ENCODE results near the gene LRP2. TPM values are rescaled to one million over a fixed set of nuclear protein-coding genes. Genes with fewer than 3 reads are reported as not detected.

Gene LRP2
- total and polyA plus RNA-seq, 2 donors (not counting 1 experiment from before 2014, with no cell fraction given): under 0.01 TPM; not detected in 1

DNA sequence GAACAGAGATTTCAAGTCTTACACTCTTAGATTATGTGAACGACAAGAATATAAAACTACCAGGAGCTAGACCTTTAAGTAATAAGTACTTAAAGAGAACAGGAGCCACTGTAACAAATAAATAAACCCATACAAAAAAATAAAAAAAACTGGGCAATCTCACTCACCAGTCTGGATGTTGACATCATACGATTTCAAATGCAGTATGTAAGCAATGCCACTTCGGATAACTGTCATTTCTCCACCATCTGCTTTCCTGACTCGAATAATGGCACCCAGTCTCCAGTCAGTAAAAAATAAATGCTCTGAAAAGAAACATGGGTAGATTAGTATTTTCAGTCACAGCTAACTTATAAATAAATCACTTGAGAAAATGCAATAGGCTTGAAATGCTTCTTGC lies 115.1 kb downstream of the LRP2 start:
- Histone ChIP-seq H3K4me1 (ENCODE audit: control insufficient read depth, extremely low read depth, insufficient read depth, low read length) (no peaks in the 10 kb centered on the region), H3K79me2 (ENCODE audit: control insufficient read depth, insufficient read depth, low read length) (no peaks in the 10 kb centered on the region), H3K9ac (ENCODE audit: insufficient read depth, low read length) (no peak overlapping the region), H3K4me2 (ENCODE audit: extremely low read depth, insufficient read depth, low read length) (no peak overlapping the region), H3K27me3 (ENCODE audit: control insufficient read depth, insufficient read depth, low read length) (no peaks in the 10 kb centered on the region), H2AFZ (ENCODE audit: low read length) (no peak overlapping the region), H3K9me3 (ENCODE audit: control insufficient read depth, insufficient read depth, low read depth, low read length) (no peaks in the 10 kb centered on the region), H3K4me3 (replicated peaks in 1 of 4; ENCODE audit: control extremely low read depth in 1 of 4, insufficient read depth in 1 of 4, low read depth in 3 of 4, low read length in 4 of 4) (no peak overlapping the region), H4K20me1 (ENCODE audit: control insufficient read depth, extremely low read depth, insufficient read depth, low read length) (no peaks in the 10 kb centered on the region), H3K36me3 (ENCODE audit: control insufficient read depth, insufficient read depth, low read length) (no peaks in the 10 kb centered on the region), H3K27ac (ENCODE audit: insufficient read depth, low read length) (no peak overlapping the region)
- DNase-seq (ENCODE audit: low read depth in 2 of 2): no peak
- no peak for TF ChIP-seq EZH2 (IDR thresholded peaks at IDR 0.05; ENCODE audit: low read length, missing control alignments)
- TF ChIP-seq, protein P1, sequence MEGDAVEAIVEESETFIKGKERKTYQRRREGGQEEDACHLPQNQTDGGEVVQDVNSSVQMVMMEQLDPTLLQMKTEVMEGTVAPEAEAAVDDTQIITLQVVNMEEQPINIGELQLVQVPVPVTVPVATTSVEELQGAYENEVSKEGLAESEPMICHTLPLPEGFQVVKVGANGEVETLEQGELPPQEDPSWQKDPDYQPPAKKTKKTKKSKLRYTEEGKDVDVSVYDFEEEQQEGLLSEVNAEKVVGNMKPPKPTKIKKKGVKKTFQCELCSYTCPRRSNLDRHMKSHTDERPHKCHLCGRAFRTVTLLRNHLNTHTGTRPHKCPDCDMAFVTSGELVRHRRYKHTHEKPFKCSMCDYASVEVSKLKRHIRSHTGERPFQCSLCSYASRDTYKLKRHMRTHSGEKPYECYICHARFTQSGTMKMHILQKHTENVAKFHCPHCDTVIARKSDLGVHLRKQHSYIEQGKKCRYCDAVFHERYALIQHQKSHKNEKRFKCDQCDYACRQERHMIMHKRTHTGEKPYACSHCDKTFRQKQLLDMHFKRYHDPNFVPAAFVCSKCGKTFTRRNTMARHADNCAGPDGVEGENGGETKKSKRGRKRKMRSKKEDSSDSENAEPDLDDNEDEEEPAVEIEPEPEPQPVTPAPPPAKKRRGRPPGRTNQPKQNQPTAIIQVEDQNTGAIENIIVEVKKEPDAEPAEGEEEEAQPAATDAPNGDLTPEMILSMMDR (conservative IDR thresholded peaks at IDR 0.05 in 1 of 2, IDR thresholded peaks at IDR 0.05 in 1 of 2; ENCODE audit: low read depth in 1 of 2, low read length in 2 of 2): no peak

- Histone ChIP-seq H3K9ac (ENCODE audit: insufficient read depth, low read length) (no peak overlapping the region), H4K20me1 (ENCODE audit: control insufficient read depth, extremely low read depth, insufficient read depth, low read length) (no peaks in the 10 kb centered on the region), H3K79me2 (ENCODE audit: control insufficient read depth, insufficient read depth, low read length) (no peaks in the 10 kb centered on the region), H3K36me3 (ENCODE audit: control insufficient read depth, insufficient read depth, low read length) (no peaks in the 10 kb centered on the region), H3K27ac (ENCODE audit: insufficient read depth, low read length) (no peak overlapping the region), H3K27me3 (ENCODE audit: control insufficient read depth, insufficient read depth, low read length) (no peaks in the 10 kb centered on the region), H3K4me2 (ENCODE audit: extremely low read depth, insufficient read depth, low read length) (no peak overlapping the region), H3K4me1 (ENCODE audit: control insufficient read depth, extremely low read depth, insufficient read depth, low read length) (no peaks in the 10 kb centered on the region), H3K4me3 (replicated peaks in 1 of 4; ENCODE audit: control extremely low read depth in 1 of 4, insufficient read depth in 1 of 4, low read depth in 3 of 4, low read length in 4 of 4) (no peak overlapping the region), H3K9me3 (ENCODE audit: control insufficient read depth, insufficient read depth, low read depth, low read length) (no peaks in the 10 kb centered on the region), H2AFZ (ENCODE audit: low read length) (no peak overlapping the region)
- no peak for DNase-seq (ENCODE audit: low read depth in 2 of 2)
- TF ChIP-seq, protein P1 (conservative IDR thresholded peaks at IDR 0.05 in 1 of 2, IDR thresholded peaks at IDR 0.05 in 1 of 2; ENCODE audit: low read depth in 1 of 2, low read length in 2 of 2): no peak
- no peak for TF ChIP-seq EZH2 (IDR thresholded peaks at IDR 0.05; ENCODE audit: low read length, missing control alignments)
Measured at GRCh38 chr2:169240405-169240804, 121.9 kb downstream of the LRP2 start.

DNA sequence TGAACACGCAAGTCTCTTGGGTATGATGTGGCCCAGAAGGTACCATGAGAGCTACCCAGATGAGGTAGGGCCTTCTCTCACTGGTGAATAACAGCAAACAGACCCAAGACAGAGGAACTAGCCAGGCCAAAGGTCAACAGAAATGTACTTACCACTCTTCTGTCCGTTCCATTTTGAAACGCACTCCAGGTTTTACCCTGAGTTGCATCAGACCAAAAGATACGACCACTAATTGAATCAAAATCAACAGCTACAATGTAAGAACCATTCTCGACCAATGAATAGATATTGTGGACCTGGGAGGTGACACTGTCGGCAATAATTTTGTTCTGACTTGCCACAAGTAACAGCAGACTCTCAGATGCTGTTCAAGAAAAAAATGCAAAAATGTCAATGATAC lies 124.4 kb downstream of the LRP2 start:
- no peak overlapping the region for H3K27ac ChIP-seq (ENCODE audit: insufficient read depth, low read length)
- H3K4me2 ChIP-seq (ENCODE audit: extremely low read depth, insufficient read depth, low read length): no peak overlapping the region

More for the DNA sequence above, 124.4 kb downstream of the LRP2 start:
- DNase-seq (ENCODE audit: low read depth in 2 of 2): no peak
- Histone ChIP-seq H3K9ac (ENCODE audit: insufficient read depth, low read length) (no peak overlapping the region), H3K4me1 (ENCODE audit: control insufficient read depth, extremely low read depth, insufficient read depth, low read length) (no peaks in the 10 kb centered on the region), H3K9me3 (ENCODE audit: control insufficient read depth, insufficient read depth, low read depth, low read length) (no peaks in the 10 kb centered on the region), H4K20me1 (ENCODE audit: control insufficient read depth, extremely low read depth, insufficient read depth, low read length) (no peaks in the 10 kb centered on the region), H3K27me3 (ENCODE audit: control insufficient read depth, insufficient read depth, low read length) (no peaks in the 10 kb centered on the region), H3K4me3 (replicated peaks in 1 of 4; ENCODE audit: control extremely low read depth in 1 of 4, insufficient read depth in 1 of 4, low read depth in 3 of 4, low read length in 4 of 4) (no peak overlapping the region), H3K79me2 (ENCODE audit: control insufficient read depth, insufficient read depth, low read length) (no peaks in the 10 kb centered on the region), H2AFZ (ENCODE audit: low read length) (no peak overlapping the region), H3K36me3 (ENCODE audit: control insufficient read depth, insufficient read depth, low read length) (no peaks in the 10 kb centered on the region)
- TF ChIP-seq EZH2 (IDR thresholded peaks at IDR 0.05; ENCODE audit: low read length, missing control alignments): no peak
- TF ChIP-seq, protein P1 (conservative IDR thresholded peaks at IDR 0.05 in 1 of 2, IDR thresholded peaks at IDR 0.05 in 1 of 2; ENCODE audit: low read depth in 1 of 2, low read length in 2 of 2): no peak
